Liver (tissue), 3 donors: ENCODE results near the gene CCDC138.

Experiments
- CTCF ChIP-seq: fragments of 150-350 bp; IDR thresholded peaks from 2 replicates; pipeline ENCODE4 v1.5.1; 2017; ENCODE audit warnings: improper control_type of control experiment, low read depth, low read length; ENCODE audit not compliant: missing input control
- GABPA ChIP-seq, 2 donors: IDR thresholded peaks in 1 of 2; conservative IDR thresholded peaks in 1 of 2; 2 replicates each; pipeline ENCODE4 v1.6.1; 2016; ENCODE audit warnings: antibody characterized with exemption in 2 of 2, mild to moderate bottlenecking in 1 of 2, moderate library complexity in 1 of 2
- JUND ChIP-seq, 2 donors: IDR thresholded peaks; 2 replicates each; pipeline ENCODE4 v1.6.1; 2016; ENCODE audit warnings: antibody characterized with exemption in 2 of 2
- donor health status: healthy.
- donor health status: healthy.

GRCh38 chr2:108858894-108859293 is 72.3 kb downstream of the CCDC138 start:
- no peak for TF ChIP-seq CTCF
- TF ChIP-seq JUND (IDR thresholded peaks at IDR 0.05), result no peak
- TF ChIP-seq GABPA (IDR thresholded peaks at IDR 0.05 in 1 of 2, conservative IDR thresholded peaks at IDR 0.05 in 1 of 2), result no peak
